ENCODE data around the gene EPHB3. TPM values are rescaled to one million over a fixed set of nuclear protein-coding genes. Genes with fewer than 3 reads are reported as not detected.

The EPHB3 gene
- polyA plus RNA-seq, 1 experiment = 3.3 TPM

GRCh38 chr3:184584464-184584891, 22.9 kb downstream of the EPHB3 start:
- H3K27me3 ChIP-seq (ENCODE audit: control insufficient read depth, insufficient read depth, low read length) = 0 out of 2 replicates have a peak, but pooled peaks cover 2% of the 10 kb centered on the region
- H3K4me3 ChIP-seq (ENCODE audit: low read depth, low read length) = no peak overlapping the region
- peaks cover 11% of the 10 kb centered on the region for H3K36me3 ChIP-seq (ENCODE audit: control insufficient read depth, insufficient read depth, low read length)
- DNase-seq (ENCODE audit: low read depth) = no peak
- CTCF ChIA-PET = interaction anchor here (0.6 to 2.5 kb wide), 2 partner anchors 87 to 142 kb away, joined by 5 to 6 read pairs; no protein-coding TSS in a partner anchor
- POLR2A ChIA-PET = no interaction called here
- TF ChIP-seq CTCF (IDR thresholded peaks at IDR 0.05; ENCODE audit: insufficient read depth, low read depth, low read length) = no peak

GRCh38 chr3:184585545-184585944, 24.0 kb downstream of the EPHB3 start:
- DNase-seq (ENCODE audit: low read depth) = no peak
- ChIA-PET POLR2A (interaction anchor here (0.6 kb wide), 1 partner anchor 133 kb away, joined by 3 read pairs; no protein-coding TSS in a partner anchor), CTCF (interaction anchor here (0.6 to 2.5 kb wide), 4 partner anchors 10 to 141 kb away, joined by 3 to 6 read pairs (median 4); partner anchors contain the start of gene EPHB3)
- Histone ChIP-seq H3K4me3 (ENCODE audit: low read depth, low read length) (no peak overlapping the region), H3K27me3 (ENCODE audit: control insufficient read depth, insufficient read depth, low read length) (0 out of 2 replicates have a peak, but pooled peaks cover 2% of the 10 kb centered on the region), H3K36me3 (ENCODE audit: control insufficient read depth, insufficient read depth, low read length) (peaks cover 8% of the 10 kb centered on the region; the same call in 1 of the 2 replicates)
- TF ChIP-seq CTCF (IDR thresholded peaks at IDR 0.05; ENCODE audit: insufficient read depth, low read depth, low read length) = no peak

GRCh38 chr3:184586851-184587250, 25.3 kb downstream of the EPHB3 start:
- TF ChIP-seq CTCF (IDR thresholded peaks at IDR 0.05; ENCODE audit: insufficient read depth, low read depth, low read length) = no peak
- Histone ChIP-seq H3K27me3 (ENCODE audit: control insufficient read depth, insufficient read depth, low read length) (0 out of 2 replicates have a peak, but pooled peaks cover 2% of the 10 kb centered on the region), H3K36me3 (ENCODE audit: control insufficient read depth, insufficient read depth, low read length) (peaks cover 1% of the 10 kb centered on the region; the same call in 1 of the 2 replicates), H3K4me3 (ENCODE audit: low read depth, low read length) (no peak overlapping the region)
- POLR2A ChIA-PET = no interaction called here
- no peak for DNase-seq (ENCODE audit: low read depth)
- CTCF ChIA-PET = interaction anchor here (0.8 kb wide), 1 partner anchor 25 kb away, joined by 4 read pairs; the partner anchor contains the start of gene EPHB3

GRCh38 chr3:184588776-184589175, 27.2 kb downstream of the EPHB3 start:
- POLR2A ChIA-PET = no interaction called here
- DNase-seq (ENCODE audit: low read depth) = no peak
- CTCF ChIA-PET = no interaction called here
- Histone ChIP-seq H3K27me3 (ENCODE audit: control insufficient read depth, insufficient read depth, low read length) (0 out of 2 replicates have a peak, but pooled peaks cover 2% of the 10 kb centered on the region), H3K36me3 (ENCODE audit: control insufficient read depth, insufficient read depth, low read length) (no peaks in the 10 kb centered on the region), H3K4me3 (ENCODE audit: low read depth, low read length) (no peak overlapping the region)
- no peak for TF ChIP-seq CTCF (IDR thresholded peaks at IDR 0.05; ENCODE audit: insufficient read depth, low read depth, low read length)

GRCh38 chr3:184590795-184591194, 29.2 kb downstream of the EPHB3 start:
- H3K27me3 ChIP-seq (ENCODE audit: control insufficient read depth, insufficient read depth, low read length) = 0 out of 2 replicates have a peak, but pooled peaks cover 2% of the 10 kb centered on the region
- ChIA-PET CTCF (interaction anchor here (0.6 to 1.0 kb wide), 2 partner anchors 24 to 29 kb away, joined by 3 to 5 read pairs; partner anchors contain the start of gene EPHB3), POLR2A (no interaction called here)
- no peak for DNase-seq (ENCODE audit: low read depth)
- H3K36me3 ChIP-seq (ENCODE audit: control insufficient read depth, insufficient read depth, low read length) = no peaks in the 10 kb centered on the region
- no peak for TF ChIP-seq CTCF (IDR thresholded peaks at IDR 0.05; ENCODE audit: insufficient read depth, low read depth, low read length)
- H3K4me3 ChIP-seq (ENCODE audit: low read depth, low read length) = no peak overlapping the region

Measured in BJ (cell line).